Measurements from ENCODE around the gene FRMPD1.

Gene FRMPD1

GRCh38 chr9:37732952-37733351 lies 82.2 kb downstream of the FRMPD1 start:
- no peak for TF ChIP-seq CTCF (IDR thresholded peaks at IDR 0.05; ENCODE audit: borderline replicate concordance, control extremely low read depth, extremely low read depth, insufficient read depth, missing control alignments)
- in situ Hi-C loops (cut with MboI; ENCODE audit: low sequenced_read_pairs, unreplicated experiment), result loop anchor here (25.0 kb wide), 1 partner anchor 629 kb away; no protein-coding TSS in a partner anchor
- no peak for DNase-seq (ENCODE audit: low spot score)

- in situ Hi-C loops (cut with MboI; ENCODE audit: low sequenced_read_pairs, unreplicated experiment), result loop anchor here (25.0 kb wide), 1 partner anchor 623 kb away; no protein-coding TSS in a partner anchor
- no peak for DNase-seq (ENCODE audit: low spot score)
- no peak for TF ChIP-seq CTCF (IDR thresholded peaks at IDR 0.05; ENCODE audit: borderline replicate concordance, control extremely low read depth, extremely low read depth, insufficient read depth, missing control alignments)
Observed at GRCh38 chr9:37739222-37739621, 88.5 kb downstream of the FRMPD1 start.

GRCh38 chr9:37740128-37740527 lies 89.4 kb downstream of the FRMPD1 start:
- in situ Hi-C loops (cut with MboI; ENCODE audit: low sequenced_read_pairs, unreplicated experiment), result loop anchor here (25.0 kb wide), 1 partner anchor 622 kb away; no protein-coding TSS in a partner anchor
- no peak for TF ChIP-seq CTCF (IDR thresholded peaks at IDR 0.05; ENCODE audit: borderline replicate concordance, control extremely low read depth, extremely low read depth, insufficient read depth, missing control alignments)

GRCh38 chr9:37740631-37741328 lies 90.0 kb downstream of the FRMPD1 start:
- no peak for TF ChIP-seq CTCF (IDR thresholded peaks at IDR 0.05; ENCODE audit: borderline replicate concordance, control extremely low read depth, extremely low read depth, insufficient read depth, missing control alignments)
- DNase-seq (ENCODE audit: low spot score), result no peak
- in situ Hi-C loops (cut with MboI; ENCODE audit: low sequenced_read_pairs, unreplicated experiment), result loop anchor here (25.0 kb wide), 1 partner anchor 622 kb away; no protein-coding TSS in a partner anchor

More at GRCh38 chr9:37740128-37740527, 89.4 kb downstream of the FRMPD1 start:
- DNase-seq (ENCODE audit: low spot score), result no peak

GRCh38 chr9:37745970-37746369 lies 95.2 kb downstream of the FRMPD1 start:
- DNase-seq (ENCODE audit: low spot score), result no peak
- TF ChIP-seq CTCF (IDR thresholded peaks at IDR 0.05; ENCODE audit: borderline replicate concordance, control extremely low read depth, extremely low read depth, insufficient read depth, missing control alignments), result no peak
- in situ Hi-C loops (cut with MboI; ENCODE audit: low sequenced_read_pairs, unreplicated experiment), result loop anchor here (25.0 kb wide), 1 partner anchor 616 kb away; no protein-coding TSS in a partner anchor

GRCh38 chr9:37746448-37747270 lies 95.9 kb downstream of the FRMPD1 start:
- in situ Hi-C loops (cut with MboI; ENCODE audit: low sequenced_read_pairs, unreplicated experiment), result loop anchor here (25.0 kb wide), 1 partner anchor 616 kb away; no protein-coding TSS in a partner anchor
- no peak for DNase-seq (ENCODE audit: low spot score)
- TF ChIP-seq CTCF (IDR thresholded peaks at IDR 0.05; ENCODE audit: borderline replicate concordance, control extremely low read depth, extremely low read depth, insufficient read depth, missing control alignments), result no peak

Measured in GM13976 (cell line).